Measurements from ENCODE around the gene CKAP4. TPM values are rescaled to one million over a fixed set of nuclear protein-coding genes. Genes with fewer than 3 reads are reported as not detected.

The CKAP4 gene
- total and polyA plus RNA-seq, 2 of the 13 experiments (the other 11 are each of a cell fraction or from before 2014, with no cell fraction given) = 39.2 to 70.2 TPM

- Histone ChIP-seq H3K9me3 (ENCODE audit: low read length) (no peaks in the 10 kb centered on the region), H3K79me2 (ENCODE audit: insufficient read depth, low read length) (no peaks in the 10 kb centered on the region), H3K9ac (ENCODE audit: insufficient read depth, low read depth, low read length) (no peak overlapping the region), H3K27ac (ENCODE audit: extremely low read length, insufficient read depth, low read length) (no peak overlapping the region), H3K27me3 (ENCODE audit: control insufficient read depth in 1 of 2, insufficient read depth in 2 of 2, low read length in 2 of 2) (peaks cover 0 to 24% of the 10 kb centered on the region in 2 experiments; a peak in 3 of 5 replicates), H3K4me2 (ENCODE audit: low read depth, low read length) (peak overlapping the region; percentile 13; the same call in 1 of the 2 replicates), H3K4me3 (replicated peaks in 1 of 3; ENCODE audit: insufficient read depth in 1 of 3, low read depth in 2 of 3, low read length in 3 of 3) (no peak overlapping the region), H3K36me3 (replicated peaks in 1 of 2; ENCODE audit: control insufficient read depth in 1 of 2, insufficient read depth in 2 of 2, low read length in 2 of 2) (no peaks in the 10 kb centered on the region), H3K4me1 (ENCODE audit: insufficient read depth, low read length) (peaks cover 73% of the 10 kb centered on the region), H4K20me1 (ENCODE audit: insufficient read depth, low read length) (no peaks in the 10 kb centered on the region), H2AFZ (ENCODE audit: low read length) (no peak overlapping the region)
- POLR2A ChIA-PET = interaction anchor here (1.1 to 1.9 kb wide), 6 partner anchors 9 to 142 kb away, joined by 3 to 17 read pairs (median 10); partner anchors contain the start of genes CKAP4 and NUAK1
- no TSS peak for BruUV-seq (replicated peaks)
- in situ Hi-C loops (cut with HindIII; ENCODE audit: extremely low pct_ligation_motif_present, low pct_unique_long_range_greater_than_20kb) = loop anchor here (5.0 to 10.0 kb wide), 2 partner anchors 54 to 186 kb away; no protein-coding TSS in a partner anchor
- CTCF ChIA-PET (ENCODE audit: low intra/inter-chr PET ratio, low total read pairs) = interaction anchor here (1.6 to 4.5 kb wide), 2 partner anchors 54 kb away, joined by 9 to 40 read pairs; no protein-coding TSS in a partner anchor
- WGBS (ENCODE audit: low lambda C conversion rate) = 38% methylated on average over 3 of the region's 3 CpGs
- no peak for ATAC-seq
- no peak for FAIRE-seq
- DNase-seq (ENCODE audit: low spot score) = no peak
- intact Hi-C loops (cut with micrococcal nuclease; ENCODE audit: unreplicated experiment) = no loop called here
- peak; percentile 94 for TF ChIP-seq FOXA3 (CRISPR knock-in tag; IDR thresholded peaks at IDR 0.05)
- TF ChIP-seq, protein P1, sequence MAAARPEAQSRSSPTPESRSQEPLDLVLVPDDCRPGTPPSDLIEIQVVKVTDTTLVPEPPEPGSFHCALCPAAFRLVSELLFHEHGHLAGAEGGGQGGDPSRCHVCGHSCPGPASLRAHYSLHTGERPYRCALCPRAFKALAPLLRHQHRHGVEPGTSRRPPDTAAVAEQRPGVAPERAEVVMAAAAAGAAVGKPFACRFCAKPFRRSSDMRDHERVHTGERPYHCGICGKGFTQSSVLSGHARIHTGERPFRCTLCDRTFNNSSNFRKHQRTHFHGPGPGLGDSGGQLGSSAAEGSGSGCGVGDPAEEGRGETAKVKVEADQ (CRISPR knock-in tag; IDR thresholded peaks at IDR 0.05; ENCODE audit: borderline replicate concordance) = no peak
- no peak for TF ChIP-seq PHB2 (IDR thresholded peaks at IDR 0.05; ENCODE audit: partially characterized antibody)
- TF ChIP-seq CEBPG (CRISPR knock-in tag; IDR thresholded peaks at IDR 0.05) = no peak
- no peak for TF ChIP-seq DDIT3 (CRISPR knock-in tag; IDR thresholded peaks at IDR 0.05)
- no peak for TF ChIP-seq ESRRA (CRISPR knock-in tag; IDR thresholded peaks at IDR 0.05; ENCODE audit: low read depth)
- TF ChIP-seq RFX5 (IDR thresholded peaks at IDR 0.05; ENCODE audit: low read depth, low read length) = no peak
- TF ChIP-seq, protein P2, sequence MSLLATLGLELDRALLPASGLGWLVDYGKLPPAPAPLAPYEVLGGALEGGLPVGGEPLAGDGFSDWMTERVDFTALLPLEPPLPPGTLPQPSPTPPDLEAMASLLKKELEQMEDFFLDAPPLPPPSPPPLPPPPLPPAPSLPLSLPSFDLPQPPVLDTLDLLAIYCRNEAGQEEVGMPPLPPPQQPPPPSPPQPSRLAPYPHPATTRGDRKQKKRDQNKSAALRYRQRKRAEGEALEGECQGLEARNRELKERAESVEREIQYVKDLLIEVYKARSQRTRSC (CRISPR knock-in tag; IDR thresholded peaks at IDR 0.05; ENCODE audit: low read depth) = no peak
- no peak for TF ChIP-seq DNMT3B (CRISPR knock-in tag; conservative IDR thresholded peaks at IDR 0.05)
- 0 out of 4 replicates have a peak, but pooled peaks of 1 of the 2 experiments have one; percentile 27 for TF ChIP-seq ATF4 (CRISPR knock-in tag; IDR thresholded peaks at IDR 0.05)
- TF ChIP-seq GFI1 (CRISPR knock-in tag; IDR thresholded peaks at IDR 0.05; ENCODE audit: borderline replicate concordance) = peak; percentile 94
- no peak for TF ChIP-seq TFDP2 (CRISPR knock-in tag; IDR thresholded peaks at IDR 0.05)
- 0 out of 2 replicates have a peak, but pooled peaks have one; percentile 43 for TF ChIP-seq ZBTB34 (CRISPR knock-in tag; IDR thresholded peaks at IDR 0.05)
- no peak for TF ChIP-seq ZNF629 (CRISPR knock-in tag; conservative IDR thresholded peaks at IDR 0.05)
Measured at GRCh38 chr12:106281056-106281782, 33.4 kb upstream of the CKAP4 start.

All from HepG2 (cell line).